WTC11 (cell line): Measurements from ENCODE around the gene P2RY10. TPM values are rescaled to one million over a fixed set of nuclear protein-coding genes. Genes with fewer than 3 reads are reported as not detected.

Experiments used
- ATAC-seq: fragments of 200-7000 bp; cut with Tn5 transposase; 2 replicates; pipeline ENCODE4 v1.10.0; 2021; ENCODE audit warnings: mild to moderate bottlenecking, moderate library complexity
- CTCF ChIA-PET: fragments of 300-600 bp; sonication (Branson Sonifier 250); formaldehyde crosslinking; loops from one replicate; lab custom pipeline; 2021; ENCODE audit warnings: antibody characterized with exemption; lab: Charles Lee
- POLR2A ChIA-PET: fragments of 350-600 bp; sonication (Branson Sonifier 250); formaldehyde crosslinking; loops from one replicate; lab custom pipeline; 2021; ENCODE audit warnings: antibody characterized with exemption; lab: Charles Lee
- DNase-seq: peaks from one replicate; pipeline ENCODE4 v3.0.0; 2021; ENCODE audit warnings: low spot score
- H3K27ac Mint-ChIP-seq: 2 replicates; pipeline ENCODE4 v1.8.0; 2021; ENCODE audit warnings: mixed read lengths
- H3K27me3 Mint-ChIP-seq: 2 replicates; pipeline ENCODE4 v1.8.0; 2021; ENCODE audit warnings: low read depth, mild to moderate bottlenecking, moderate library complexity, mixed read lengths
- H3K36me3 Mint-ChIP-seq: 2 replicates; pipeline ENCODE4 v1.8.0; 2021; ENCODE audit warnings: mixed read lengths
- H3K4me1 Mint-ChIP-seq: 2 replicates; pipeline ENCODE4 v1.8.0; 2022; ENCODE audit warnings: mixed read lengths
- H3K4me3 Mint-ChIP-seq: 2 replicates; pipeline ENCODE4 v1.8.0; 2021; ENCODE audit warnings: mild to moderate bottlenecking, moderate library complexity, mixed read lengths
- H3K9me3 Mint-ChIP-seq: 2 replicates; pipeline ENCODE4 v1.8.0; 2021; ENCODE audit warnings: mixed read lengths
- E2F5 ChIP-seq: sonication (generic); formaldehyde crosslinking; IDR thresholded peaks from 2 replicates; pipeline ENCODE4 v1.8.1; 2022; ENCODE audit warnings: mild to moderate bottlenecking, moderate library complexity, missing genetic modification reagents
- FOXP1 ChIP-seq: sonication (generic); formaldehyde crosslinking; IDR thresholded peaks from 2 replicates; pipeline ENCODE4 v1.8.0; 2022; ENCODE audit warnings: missing genetic modification reagents, mild to moderate bottlenecking, moderate library complexity, borderline replicate concordance
- GRHL2 ChIP-seq: fragments of 250-450 bp; sonication (Bioruptor Pico); IDR thresholded peaks from 2 replicates; pipeline ENCODE4 v1.8.0; 2022; ENCODE audit warnings: mild to moderate bottlenecking, moderate library complexity; ENCODE audit not compliant: insufficient replicate concordance, severe bottlenecking
- IRF2 ChIP-seq: sonication (generic); formaldehyde crosslinking; IDR thresholded peaks from 2 replicates; pipeline ENCODE4 v1.8.0; 2022; ENCODE audit warnings: low read depth, missing genetic modification reagents, borderline replicate concordance
- MAX ChIP-seq: sonication (generic); formaldehyde crosslinking; IDR thresholded peaks from 2 replicates; pipeline ENCODE4 v1.8.0; 2022; ENCODE audit warnings: mild to moderate bottlenecking, missing genetic modification reagents
- NFYB ChIP-seq: sonication (generic); formaldehyde crosslinking; conservative IDR thresholded peaks from 2 replicates; pipeline ENCODE4 v1.8.0; 2022; ENCODE audit warnings: low read depth, missing genetic modification reagents
- NR2C2 ChIP-seq: sonication (generic); formaldehyde crosslinking; IDR thresholded peaks from 2 replicates; pipeline ENCODE4 v1.8.0; 2022; ENCODE audit warnings: mild to moderate bottlenecking, missing genetic modification reagents
- NR3C1 ChIP-seq: sonication (generic); formaldehyde crosslinking; conservative IDR thresholded peaks from 2 replicates; pipeline ENCODE4 v1.8.1; 2023; ENCODE audit warnings: low read depth, mild to moderate bottlenecking, missing genetic modification reagents
- PRRX2 ChIP-seq: fragments of 250-450 bp; sonication (Bioruptor Pico); IDR thresholded peaks from 2 replicates; pipeline ENCODE4 v1.8.0; 2021; ENCODE audit warnings: mild to moderate bottlenecking
- SP1 ChIP-seq: sonication (generic); formaldehyde crosslinking; conservative IDR thresholded peaks from 2 replicates; pipeline ENCODE4 v1.8.1; 2022; ENCODE audit warnings: missing genetic modification reagents
- ZNF416 ChIP-seq: fragments of 250-450 bp; sonication (Bioruptor Pico); IDR thresholded peaks from 2 replicates; pipeline ENCODE4 v1.9.0; 2021; ENCODE audit warnings: mild to moderate bottlenecking, inconsistent platforms
- ZNF532 ChIP-seq: fragments of 250-450 bp; sonication (Bioruptor Pico); IDR thresholded peaks from 2 replicates; pipeline ENCODE4 v1.9.0; 2021; ENCODE audit warnings: mild to moderate bottlenecking, borderline replicate concordance
- total RNA-seq: library from RNA; stranded (reverse); gene quantifications from 3 replicates; pipeline ENCODE4 v1.2.3, GENCODE V29; 2021
- TF ChIP-seq, protein P1 (sequence below): fragments of 250-450 bp; sonication (Bioruptor Pico); IDR thresholded peaks from 2 replicates; pipeline ENCODE4 v1.9.0; 2021; ENCODE audit warnings: moderate library complexity, mild to moderate bottlenecking, inconsistent platforms, borderline replicate concordance
- TF ChIP-seq, protein P2 (sequence below): fragments of 250-450 bp; sonication (Bioruptor Pico); conservative IDR thresholded peaks from 2 replicates; pipeline ENCODE4 v1.9.0; 2021; ENCODE audit warnings: mild to moderate bottlenecking
- TF ChIP-seq, protein P3 (sequence below): sonication (generic); formaldehyde crosslinking; IDR thresholded peaks from 2 replicates; pipeline ENCODE4 v1.8.0; 2023; ENCODE audit warnings: mild to moderate bottlenecking, missing genetic modification reagents

The P2RY10 gene
- total RNA-seq, 1 experiment from 2014 or later = not detected

GRCh38 chrX:78923198-78924015, 21.8 kb upstream of the P2RY10 start (continued):
- TF ChIP-seq, protein P1, sequence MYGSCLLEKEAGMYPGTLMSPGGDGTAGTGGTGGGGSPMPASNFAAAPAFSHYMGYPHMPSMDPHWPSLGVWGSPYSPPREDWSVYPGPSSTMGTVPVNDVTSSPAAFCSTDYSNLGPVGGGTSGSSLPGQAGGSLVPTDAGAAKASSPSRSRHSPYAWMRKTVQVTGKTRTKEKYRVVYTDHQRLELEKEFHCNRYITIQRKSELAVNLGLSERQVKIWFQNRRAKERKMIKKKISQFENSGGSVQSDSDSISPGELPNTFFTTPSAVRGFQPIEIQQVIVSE (CRISPR knock-in tag) = no peak

DNA sequence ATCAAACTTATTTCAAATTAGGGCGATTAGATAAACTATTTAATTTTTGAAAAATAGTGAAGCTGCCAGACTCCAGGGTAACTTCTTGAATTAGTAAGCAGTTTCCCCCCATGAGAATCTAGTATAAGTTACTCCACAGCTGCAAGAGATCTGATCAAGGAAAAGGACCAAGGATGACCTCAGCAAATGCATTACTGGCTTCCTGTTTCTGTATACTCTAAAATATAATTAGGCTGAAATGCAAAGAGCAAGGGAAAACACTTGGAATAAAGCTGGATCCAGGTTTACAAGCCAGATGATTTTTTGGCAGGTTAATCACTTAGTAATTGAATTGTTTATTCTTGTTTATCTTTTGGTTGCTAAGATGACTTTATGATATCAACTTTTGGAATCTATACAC, 13.4 kb upstream of the P2RY10 start:
- Mint-ChIP-seq H3K4me3 (no peak overlapping the region), H3K9me3 (peaks cover 36% of the 10 kb centered on the region)

More for the DNA sequence above, 13.4 kb upstream of the P2RY10 start:
- Mint-ChIP-seq H3K36me3 (peaks cover 9% of the 10 kb centered on the region), H3K27me3 (no peaks in the 10 kb centered on the region), H3K4me1 (no peaks in the 10 kb centered on the region), H3K27ac (no peak overlapping the region)
- POLR2A ChIA-PET = no interaction called here
- TF ChIP-seq SP1 = no peak
- no peak for TF ChIP-seq E2F5 (CRISPR knock-in tag)
- no peak for TF ChIP-seq PRRX2 (CRISPR knock-in tag)
- TF ChIP-seq NR2C2 (CRISPR knock-in tag) = no peak
- TF ChIP-seq NR3C1 (CRISPR knock-in tag) = no peak
- TF ChIP-seq IRF2 (CRISPR knock-in tag) = no peak
- TF ChIP-seq ZNF416 (CRISPR knock-in tag) = no peak
- TF ChIP-seq ZNF532 (CRISPR knock-in tag) = no peak
- TF ChIP-seq, protein P2, sequence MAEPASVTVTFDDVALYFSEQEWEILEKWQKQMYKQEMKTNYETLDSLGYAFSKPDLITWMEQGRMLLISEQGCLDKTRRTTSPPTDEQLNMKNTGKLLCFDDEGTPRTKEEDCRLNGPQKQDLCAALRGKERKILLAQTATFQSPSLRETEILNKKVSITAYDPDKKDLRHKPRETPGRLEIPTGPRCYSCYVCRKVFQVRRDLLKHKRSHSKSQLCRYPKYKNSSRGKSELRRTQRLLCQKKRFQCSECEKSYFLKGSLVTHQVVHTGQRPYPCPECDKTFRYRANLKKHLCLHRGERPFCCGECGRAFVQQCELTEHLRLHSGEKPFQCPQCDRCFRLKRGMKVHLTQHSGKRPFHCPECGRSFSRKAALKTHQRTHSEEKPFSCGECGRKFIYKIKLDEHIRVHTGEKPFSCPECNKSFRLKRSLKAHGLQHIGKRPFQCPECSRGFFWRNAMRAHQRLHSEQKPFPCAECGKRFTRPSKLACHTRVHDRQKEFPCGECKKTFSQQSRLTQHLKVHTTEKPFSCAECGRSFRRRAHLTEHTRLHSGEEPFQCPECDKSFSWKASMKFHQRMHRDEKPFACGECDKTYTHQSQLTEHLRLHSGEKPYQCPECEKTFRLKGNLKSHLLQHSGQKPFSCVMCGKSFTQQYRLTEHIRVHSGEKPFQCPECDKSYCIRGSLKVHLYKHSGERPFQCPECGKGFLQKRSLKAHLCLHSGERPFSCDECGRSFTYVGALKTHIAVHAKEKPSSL (CRISPR knock-in tag) = no peak
- TF ChIP-seq, protein P3, sequence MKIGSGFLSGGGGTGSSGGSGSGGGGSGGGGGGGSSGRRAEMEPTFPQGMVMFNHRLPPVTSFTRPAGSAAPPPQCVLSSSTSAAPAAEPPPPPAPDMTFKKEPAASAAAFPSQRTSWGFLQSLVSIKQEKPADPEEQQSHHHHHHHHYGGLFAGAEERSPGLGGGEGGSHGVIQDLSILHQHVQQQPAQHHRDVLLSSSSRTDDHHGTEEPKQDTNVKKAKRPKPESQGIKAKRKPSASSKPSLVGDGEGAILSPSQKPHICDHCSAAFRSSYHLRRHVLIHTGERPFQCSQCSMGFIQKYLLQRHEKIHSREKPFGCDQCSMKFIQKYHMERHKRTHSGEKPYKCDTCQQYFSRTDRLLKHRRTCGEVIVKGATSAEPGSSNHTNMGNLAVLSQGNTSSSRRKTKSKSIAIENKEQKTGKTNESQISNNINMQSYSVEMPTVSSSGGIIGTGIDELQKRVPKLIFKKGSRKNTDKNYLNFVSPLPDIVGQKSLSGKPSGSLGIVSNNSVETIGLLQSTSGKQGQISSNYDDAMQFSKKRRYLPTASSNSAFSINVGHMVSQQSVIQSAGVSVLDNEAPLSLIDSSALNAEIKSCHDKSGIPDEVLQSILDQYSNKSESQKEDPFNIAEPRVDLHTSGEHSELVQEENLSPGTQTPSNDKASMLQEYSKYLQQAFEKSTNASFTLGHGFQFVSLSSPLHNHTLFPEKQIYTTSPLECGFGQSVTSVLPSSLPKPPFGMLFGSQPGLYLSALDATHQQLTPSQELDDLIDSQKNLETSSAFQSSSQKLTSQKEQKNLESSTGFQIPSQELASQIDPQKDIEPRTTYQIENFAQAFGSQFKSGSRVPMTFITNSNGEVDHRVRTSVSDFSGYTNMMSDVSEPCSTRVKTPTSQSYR (CRISPR knock-in tag) = no peak
- TF ChIP-seq NFYB (CRISPR knock-in tag) = no peak
- TF ChIP-seq GRHL2 (CRISPR knock-in tag) = no peak
- TF ChIP-seq FOXP1 (CRISPR knock-in tag) = no peak
- no peak for TF ChIP-seq MAX (CRISPR knock-in tag)
- CTCF ChIA-PET = no interaction called here
- no peak for ATAC-seq
- no peak for DNase-seq
